ENCODE data around the gene KATNA1.

DNA sequence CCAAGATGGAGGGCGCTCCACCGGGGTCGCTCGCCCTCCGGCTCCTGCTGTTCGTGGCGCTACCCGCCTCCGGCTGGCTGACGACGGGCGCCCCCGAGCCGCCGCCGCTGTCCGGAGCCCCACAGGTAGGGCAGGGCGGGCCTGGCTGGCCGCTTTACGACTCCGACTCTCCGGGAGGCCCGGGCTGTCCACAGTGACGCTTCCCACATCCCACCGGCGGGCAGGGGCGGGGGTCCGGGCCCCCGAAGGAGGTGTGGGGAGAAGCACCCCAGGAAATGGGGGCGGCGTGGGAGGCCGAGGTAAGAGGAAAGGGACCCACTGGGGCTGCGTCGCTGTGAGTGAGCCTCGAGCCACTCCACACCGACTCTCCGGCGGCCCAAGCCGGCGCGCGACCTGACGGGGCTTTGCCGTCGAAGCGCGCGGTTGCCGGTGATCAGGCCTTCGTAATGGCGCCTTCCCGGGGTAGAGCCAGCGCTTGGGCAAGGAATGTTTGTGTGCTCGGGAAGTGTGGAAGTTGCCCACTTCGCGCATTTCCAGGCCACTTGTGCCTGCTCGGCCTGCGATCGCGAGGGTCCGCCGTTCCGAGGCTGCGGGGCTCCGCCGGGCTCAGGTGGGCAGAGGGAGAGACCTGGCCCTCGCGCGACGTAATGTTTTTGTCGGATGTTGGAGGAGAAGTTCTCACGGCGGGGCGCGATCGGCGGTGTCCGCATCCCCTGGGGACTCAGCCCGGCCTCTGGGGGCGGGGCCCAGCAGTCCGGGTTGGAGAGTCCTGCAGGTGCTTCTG is 81.9 kb downstream of the KATNA1 start:
- no peak for TF ChIP-seq EZH2 (optimal IDR thresholded peaks at IDR 0.05; ENCODE audit: low read depth, low read length)
- TF ChIP-seq, protein P1, sequence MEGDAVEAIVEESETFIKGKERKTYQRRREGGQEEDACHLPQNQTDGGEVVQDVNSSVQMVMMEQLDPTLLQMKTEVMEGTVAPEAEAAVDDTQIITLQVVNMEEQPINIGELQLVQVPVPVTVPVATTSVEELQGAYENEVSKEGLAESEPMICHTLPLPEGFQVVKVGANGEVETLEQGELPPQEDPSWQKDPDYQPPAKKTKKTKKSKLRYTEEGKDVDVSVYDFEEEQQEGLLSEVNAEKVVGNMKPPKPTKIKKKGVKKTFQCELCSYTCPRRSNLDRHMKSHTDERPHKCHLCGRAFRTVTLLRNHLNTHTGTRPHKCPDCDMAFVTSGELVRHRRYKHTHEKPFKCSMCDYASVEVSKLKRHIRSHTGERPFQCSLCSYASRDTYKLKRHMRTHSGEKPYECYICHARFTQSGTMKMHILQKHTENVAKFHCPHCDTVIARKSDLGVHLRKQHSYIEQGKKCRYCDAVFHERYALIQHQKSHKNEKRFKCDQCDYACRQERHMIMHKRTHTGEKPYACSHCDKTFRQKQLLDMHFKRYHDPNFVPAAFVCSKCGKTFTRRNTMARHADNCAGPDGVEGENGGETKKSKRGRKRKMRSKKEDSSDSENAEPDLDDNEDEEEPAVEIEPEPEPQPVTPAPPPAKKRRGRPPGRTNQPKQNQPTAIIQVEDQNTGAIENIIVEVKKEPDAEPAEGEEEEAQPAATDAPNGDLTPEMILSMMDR (IDR thresholded peaks at IDR 0.05; ENCODE audit: low read length), result no peak
